LNCaP clone FGC (cell line): ENCODE measurements around the gene TM4SF18.

Source experiments
- DNase-seq: peaks from one replicate; pipeline ENCODE4 v3.0.0-alpha.2; 2011; ENCODE audit warnings: low read depth
- H3K4me3 ChIP-seq: 2 replicates; pipeline ENCODE4 v1.5.1; 2011; ENCODE audit warnings: mild to moderate bottlenecking, low read depth, low read length, control low read depth
- TF ChIP-seq, protein P1 (sequence below): IDR thresholded peaks from 2 replicates; pipeline ENCODE4 v1.5.1; 2012; ENCODE audit warnings: mild to moderate bottlenecking; ENCODE audit not compliant: control insufficient read depth, insufficient read depth; ENCODE audit errors: extremely low read depth

The TM4SF18 gene

DNA sequence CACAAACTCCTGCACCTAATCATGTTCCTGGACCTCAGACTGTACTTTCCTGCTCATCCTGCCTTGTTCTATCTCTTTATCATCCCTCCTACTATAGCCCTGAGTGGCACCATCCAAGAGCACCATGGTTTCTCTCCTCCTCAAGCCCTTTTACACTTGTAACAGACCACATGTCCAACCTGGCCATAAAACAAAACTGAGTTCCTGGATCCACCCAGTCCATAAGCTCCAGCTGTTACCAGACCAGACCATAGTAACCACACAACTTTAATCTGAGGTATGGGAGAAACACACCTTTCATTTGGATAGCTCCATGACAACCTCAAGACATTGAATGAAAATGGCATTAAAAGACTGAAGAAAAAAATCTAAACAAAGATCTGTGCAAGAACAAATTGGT lies 9.1 kb downstream of the TM4SF18 start:
- DNase-seq: no peak
- H3K4me3 ChIP-seq: no peak overlapping the region
- TF ChIP-seq, protein P1, sequence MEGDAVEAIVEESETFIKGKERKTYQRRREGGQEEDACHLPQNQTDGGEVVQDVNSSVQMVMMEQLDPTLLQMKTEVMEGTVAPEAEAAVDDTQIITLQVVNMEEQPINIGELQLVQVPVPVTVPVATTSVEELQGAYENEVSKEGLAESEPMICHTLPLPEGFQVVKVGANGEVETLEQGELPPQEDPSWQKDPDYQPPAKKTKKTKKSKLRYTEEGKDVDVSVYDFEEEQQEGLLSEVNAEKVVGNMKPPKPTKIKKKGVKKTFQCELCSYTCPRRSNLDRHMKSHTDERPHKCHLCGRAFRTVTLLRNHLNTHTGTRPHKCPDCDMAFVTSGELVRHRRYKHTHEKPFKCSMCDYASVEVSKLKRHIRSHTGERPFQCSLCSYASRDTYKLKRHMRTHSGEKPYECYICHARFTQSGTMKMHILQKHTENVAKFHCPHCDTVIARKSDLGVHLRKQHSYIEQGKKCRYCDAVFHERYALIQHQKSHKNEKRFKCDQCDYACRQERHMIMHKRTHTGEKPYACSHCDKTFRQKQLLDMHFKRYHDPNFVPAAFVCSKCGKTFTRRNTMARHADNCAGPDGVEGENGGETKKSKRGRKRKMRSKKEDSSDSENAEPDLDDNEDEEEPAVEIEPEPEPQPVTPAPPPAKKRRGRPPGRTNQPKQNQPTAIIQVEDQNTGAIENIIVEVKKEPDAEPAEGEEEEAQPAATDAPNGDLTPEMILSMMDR: no peak

- no peak for DNase-seq
- no peak overlapping the region for H3K4me3 ChIP-seq
- TF ChIP-seq, protein P1: no peak
Observed at GRCh38 chr3:149321640-149322039, 11.8 kb downstream of the TM4SF18 start.

DNA sequence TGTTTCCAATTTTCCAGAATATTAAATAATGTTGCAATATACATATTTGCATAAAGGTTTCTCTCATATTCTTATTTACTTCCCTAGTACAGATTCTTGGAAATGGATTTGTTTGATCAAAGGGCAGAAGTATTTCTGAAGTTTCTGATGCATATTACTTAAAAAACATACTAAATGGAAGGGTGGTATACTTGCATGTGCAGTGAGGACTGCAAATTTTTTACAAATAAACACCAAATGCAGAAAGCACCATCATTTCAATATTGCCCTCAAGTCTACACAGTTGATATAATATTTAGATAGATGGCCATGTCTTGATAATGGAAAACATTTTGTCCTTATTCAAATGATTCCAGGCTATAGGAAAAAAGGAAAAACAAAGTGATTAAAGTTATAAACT lies 12.3 kb downstream of the TM4SF18 start:
- TF ChIP-seq, protein P1: no peak

GRCh38 chr3:149319750-149320149 lies 13.7 kb downstream of the TM4SF18 start:
- no peak for DNase-seq
- TF ChIP-seq, protein P1: no peak
- H3K4me3 ChIP-seq: no peak overlapping the region

More for the DNA sequence above, 12.3 kb downstream of the TM4SF18 start:
- H3K4me3 ChIP-seq: no peak overlapping the region
- no peak for DNase-seq

DNA sequence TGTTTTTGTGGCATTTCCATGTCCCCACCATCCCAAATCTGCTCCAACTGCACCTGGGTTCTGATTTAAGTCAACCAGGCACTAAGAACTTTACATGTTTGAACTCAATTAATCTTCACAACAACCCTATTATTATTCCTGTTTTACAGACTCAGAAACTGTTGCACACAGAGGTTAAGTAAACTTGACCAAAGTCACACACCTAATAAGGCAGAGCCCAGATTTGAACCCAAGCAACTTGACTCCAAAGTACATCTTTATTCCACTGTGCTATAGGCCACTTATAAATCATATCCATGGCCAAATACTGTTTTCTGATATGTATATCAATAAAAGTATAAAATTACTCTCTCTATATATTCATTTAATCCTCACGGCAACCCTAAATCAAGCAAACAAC lies 16.4 kb downstream of the TM4SF18 start:
- DNase-seq: no peak
- no peak overlapping the region for H3K4me3 ChIP-seq
- TF ChIP-seq, protein P1: no peak

DNA sequence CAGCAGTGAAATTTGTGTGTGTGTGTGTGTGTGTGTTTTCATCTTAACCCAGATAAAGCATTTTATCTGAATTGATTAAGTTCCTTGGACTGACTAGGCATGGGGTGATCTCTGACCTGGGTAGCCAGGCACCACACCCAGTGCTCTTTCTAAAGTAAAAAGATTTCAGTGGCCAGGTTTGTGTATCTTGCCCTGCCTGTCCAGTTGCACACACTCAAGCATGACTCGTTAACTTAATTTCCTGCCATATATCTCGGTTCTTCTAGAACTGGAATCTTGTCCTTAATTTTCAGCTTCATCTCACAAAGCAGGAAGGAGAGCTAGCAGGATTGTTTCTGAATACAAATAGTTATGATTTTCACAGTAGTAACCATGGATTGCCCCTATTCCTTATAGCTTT lies 17.0 kb downstream of the TM4SF18 start:
- DNase-seq: no peak
- TF ChIP-seq, protein P1: no peak
- H3K4me3 ChIP-seq: no peak overlapping the region

DNA sequence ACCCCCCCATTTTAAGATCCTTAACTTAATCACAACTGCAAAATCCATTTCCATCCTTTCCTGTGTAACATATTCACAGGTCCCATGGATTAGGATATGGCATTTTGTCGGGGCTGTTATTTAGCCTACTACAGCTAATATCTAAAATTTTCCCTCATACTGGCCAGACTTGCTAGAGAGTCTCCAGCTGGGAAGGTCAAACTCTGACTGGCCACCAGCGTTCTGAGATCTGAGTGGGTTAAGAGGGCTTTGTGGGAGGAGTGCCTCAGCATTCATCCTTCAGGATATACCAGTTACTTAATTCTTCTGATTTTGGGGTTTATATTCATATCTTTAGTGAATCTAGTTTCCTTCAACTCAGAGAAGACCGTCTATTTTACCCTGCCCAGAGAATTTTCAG lies 17.7 kb downstream of the TM4SF18 start:
- TF ChIP-seq, protein P1: no peak
- H3K4me3 ChIP-seq: no peak overlapping the region
- no peak for DNase-seq
